ENCODE measurements around the gene FRMD1.

FRMD1 gene

DNA sequence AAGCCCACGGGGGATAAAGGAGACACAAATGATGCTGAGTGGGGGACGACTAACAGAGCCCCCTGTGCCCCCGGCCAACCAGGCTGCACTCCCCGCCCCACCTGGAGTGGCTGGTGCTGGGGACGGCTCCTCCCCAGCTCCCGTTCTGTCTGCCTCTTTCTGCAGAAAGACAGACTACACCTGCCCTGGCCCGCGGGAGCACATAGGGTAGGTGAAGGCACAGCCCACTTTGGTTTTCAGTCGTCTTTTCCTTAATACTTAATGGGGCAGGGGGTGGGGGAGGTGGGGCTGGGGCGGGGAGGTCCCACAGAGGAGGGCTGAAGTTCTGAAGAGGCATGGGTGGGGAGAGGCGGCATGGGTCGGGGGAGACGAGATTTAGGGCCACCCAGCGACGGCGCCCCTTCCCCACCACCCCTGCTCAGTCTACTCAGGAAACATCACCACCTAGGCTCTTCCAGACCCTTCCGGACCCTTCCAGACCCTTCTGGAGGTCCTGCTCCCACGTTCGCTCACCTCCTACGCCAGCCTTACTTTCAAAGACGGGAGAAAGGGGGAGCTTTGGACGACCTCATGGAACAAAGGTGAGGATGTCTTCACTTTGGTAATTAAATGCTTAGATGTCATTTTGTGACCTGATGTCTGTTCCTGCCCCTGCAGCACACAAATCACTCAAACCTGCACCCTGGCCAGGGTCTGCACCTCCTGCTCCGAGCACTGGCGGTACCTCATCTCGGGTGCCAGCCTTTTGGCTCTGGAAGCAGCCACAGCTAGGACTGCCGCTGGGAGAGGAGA lies 21.2 kb upstream of the FRMD1 start:
- H3K36me3 ChIP-seq = no peaks in the 10 kb centered on the region
- H3K4me1 ChIP-seq (ENCODE audit: control insufficient read depth in 1 of 2, insufficient read depth in 1 of 2, low read depth in 1 of 2, low read length in 1 of 2) = no peaks in the 10 kb centered on the region
- no peak overlapping the region for H3K27ac ChIP-seq
- peaks cover 56% of the 10 kb centered on the region for H3K27me3 ChIP-seq
- H3K4me3 ChIP-seq (ENCODE audit: low read depth in 1 of 2, low read length in 1 of 2) = no peak overlapping the region
- no peaks in the 10 kb centered on the region for H3K9me3 ChIP-seq
- TF ChIP-seq, protein P1, sequence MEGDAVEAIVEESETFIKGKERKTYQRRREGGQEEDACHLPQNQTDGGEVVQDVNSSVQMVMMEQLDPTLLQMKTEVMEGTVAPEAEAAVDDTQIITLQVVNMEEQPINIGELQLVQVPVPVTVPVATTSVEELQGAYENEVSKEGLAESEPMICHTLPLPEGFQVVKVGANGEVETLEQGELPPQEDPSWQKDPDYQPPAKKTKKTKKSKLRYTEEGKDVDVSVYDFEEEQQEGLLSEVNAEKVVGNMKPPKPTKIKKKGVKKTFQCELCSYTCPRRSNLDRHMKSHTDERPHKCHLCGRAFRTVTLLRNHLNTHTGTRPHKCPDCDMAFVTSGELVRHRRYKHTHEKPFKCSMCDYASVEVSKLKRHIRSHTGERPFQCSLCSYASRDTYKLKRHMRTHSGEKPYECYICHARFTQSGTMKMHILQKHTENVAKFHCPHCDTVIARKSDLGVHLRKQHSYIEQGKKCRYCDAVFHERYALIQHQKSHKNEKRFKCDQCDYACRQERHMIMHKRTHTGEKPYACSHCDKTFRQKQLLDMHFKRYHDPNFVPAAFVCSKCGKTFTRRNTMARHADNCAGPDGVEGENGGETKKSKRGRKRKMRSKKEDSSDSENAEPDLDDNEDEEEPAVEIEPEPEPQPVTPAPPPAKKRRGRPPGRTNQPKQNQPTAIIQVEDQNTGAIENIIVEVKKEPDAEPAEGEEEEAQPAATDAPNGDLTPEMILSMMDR (IDR thresholded peaks at IDR 0.05) = no peak

DNA sequence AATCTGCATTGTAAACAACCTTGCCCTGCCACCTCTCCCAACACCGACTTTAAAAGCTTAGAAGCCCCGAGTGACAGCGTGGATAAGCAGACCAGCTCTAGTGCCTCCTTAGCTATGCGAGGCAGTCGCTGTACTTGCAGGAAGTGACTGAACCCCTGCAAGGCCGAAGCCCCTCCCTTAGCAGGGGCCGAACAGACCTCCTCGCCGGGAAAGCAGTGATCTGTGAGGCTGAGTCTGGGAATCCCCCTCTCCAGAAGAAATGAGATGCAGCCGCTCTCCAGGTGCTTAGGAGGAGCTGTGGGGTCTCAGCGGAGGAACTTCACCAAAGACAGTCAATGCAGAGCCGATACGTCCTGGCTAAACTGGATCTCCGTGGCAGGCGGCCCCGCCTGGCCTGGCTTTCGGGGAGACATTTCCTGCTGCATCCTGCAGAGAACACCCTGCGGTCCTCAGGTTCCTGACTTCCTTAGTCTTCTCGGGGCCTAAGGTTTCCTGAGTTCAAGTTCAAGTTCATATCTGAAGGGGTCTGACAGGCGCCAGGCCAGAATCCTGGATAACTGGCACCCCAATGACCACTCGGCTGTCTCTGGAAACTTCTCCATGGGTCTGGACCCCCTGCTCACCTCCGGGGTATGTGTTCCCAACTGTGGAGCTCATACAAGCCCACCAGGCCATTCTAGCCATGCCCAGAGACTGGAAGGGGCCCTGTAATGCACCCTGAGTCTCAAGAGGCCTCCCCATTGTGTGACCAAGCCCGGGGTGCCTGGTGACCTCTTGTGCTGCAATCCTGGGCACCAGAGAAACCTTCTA lies 20.4 kb upstream of the FRMD1 start:
- no peaks in the 10 kb centered on the region for H3K9me3 ChIP-seq
- TF ChIP-seq, protein P1 (IDR thresholded peaks at IDR 0.05) = no peak
- H3K27me3 ChIP-seq = peaks cover 52% of the 10 kb centered on the region
- H3K27ac ChIP-seq = no peak overlapping the region
- no peaks in the 10 kb centered on the region for H3K4me1 ChIP-seq (ENCODE audit: control insufficient read depth in 1 of 2, insufficient read depth in 1 of 2, low read depth in 1 of 2, low read length in 1 of 2)
- no peaks in the 10 kb centered on the region for H3K36me3 ChIP-seq
- H3K4me3 ChIP-seq (ENCODE audit: low read depth in 1 of 2, low read length in 1 of 2) = no peak overlapping the region

DNA sequence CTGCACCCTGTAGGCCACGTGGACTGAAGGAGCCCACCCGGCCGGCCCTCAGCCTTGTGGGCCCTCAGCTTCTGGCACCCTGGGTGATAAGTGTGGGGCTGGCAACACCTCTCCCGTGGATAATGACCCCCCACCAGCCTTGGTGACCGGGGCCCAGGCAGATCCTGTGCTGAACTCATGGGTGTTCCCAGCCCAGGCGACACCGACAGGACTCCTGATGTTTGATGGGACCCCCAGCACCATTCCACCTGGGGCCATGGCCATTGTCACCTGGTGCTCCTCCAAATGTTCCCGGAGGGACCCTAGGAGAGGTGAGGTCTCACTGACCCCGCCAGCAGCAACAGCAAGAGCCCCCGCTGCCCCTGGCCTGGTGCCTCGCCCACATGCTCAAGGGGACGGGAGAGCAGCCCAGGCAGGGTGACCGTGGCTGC lies 19.4 kb upstream of the FRMD1 start:
- Histone ChIP-seq H3K4me3 (ENCODE audit: low read depth in 1 of 2, low read length in 1 of 2) (no peak overlapping the region), H3K9me3 (no peaks in the 10 kb centered on the region), H3K36me3 (no peaks in the 10 kb centered on the region), H3K27ac (no peak overlapping the region), H3K27me3 (peaks cover 45% of the 10 kb centered on the region), H3K4me1 (ENCODE audit: control insufficient read depth in 1 of 2, insufficient read depth in 1 of 2, low read depth in 1 of 2, low read length in 1 of 2) (no peaks in the 10 kb centered on the region)
- TF ChIP-seq, protein P1 (IDR thresholded peaks at IDR 0.05) = no peak

DNA sequence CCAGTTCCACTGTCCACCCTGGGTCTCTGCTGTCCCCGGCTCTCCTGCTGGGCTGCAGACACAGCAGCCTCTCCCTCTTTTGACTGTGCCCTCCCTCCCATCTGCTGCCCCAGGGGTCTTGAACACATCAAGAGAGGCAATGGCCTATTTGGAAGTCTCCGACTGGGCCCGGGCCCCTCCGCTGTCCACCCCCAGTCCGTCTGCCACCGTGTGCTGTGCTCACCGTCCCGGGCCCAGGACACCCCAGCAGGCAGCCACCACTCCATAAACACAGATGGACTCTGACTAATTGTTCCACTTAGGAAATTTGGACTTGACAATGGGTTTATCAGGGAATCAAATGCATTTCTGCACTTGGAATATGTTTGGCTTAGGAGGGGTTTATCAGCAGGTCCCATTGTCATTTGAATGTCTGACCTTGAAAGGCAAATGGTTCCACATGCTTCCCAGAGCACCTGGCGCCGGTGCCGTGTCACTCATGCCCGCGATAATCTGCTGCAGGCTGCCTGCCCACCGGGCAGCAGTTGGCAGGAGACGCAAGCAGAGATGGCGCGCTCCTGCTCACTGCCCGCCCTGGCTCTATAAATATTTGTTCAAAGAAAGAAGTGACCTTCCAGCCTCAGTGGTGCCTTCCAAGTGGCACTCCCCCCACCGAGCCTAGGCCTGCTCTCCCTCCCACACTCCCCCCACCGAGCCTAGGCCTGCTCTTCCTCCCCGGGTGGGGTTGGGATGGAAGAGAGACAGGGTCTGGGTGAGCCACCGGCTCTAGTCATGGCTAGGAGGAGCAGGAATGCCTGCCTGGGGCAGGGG lies 18.8 kb upstream of the FRMD1 start:
- Histone ChIP-seq H3K4me1 (ENCODE audit: control insufficient read depth in 1 of 2, insufficient read depth in 1 of 2, low read depth in 1 of 2, low read length in 1 of 2) (no peaks in the 10 kb centered on the region), H3K4me3 (ENCODE audit: low read depth in 1 of 2, low read length in 1 of 2) (no peak overlapping the region), H3K27ac (no peak overlapping the region), H3K36me3 (no peaks in the 10 kb centered on the region), H3K9me3 (no peaks in the 10 kb centered on the region), H3K27me3 (peaks cover 38% of the 10 kb centered on the region)
- TF ChIP-seq, protein P1 (IDR thresholded peaks at IDR 0.05) = no peak

DNA sequence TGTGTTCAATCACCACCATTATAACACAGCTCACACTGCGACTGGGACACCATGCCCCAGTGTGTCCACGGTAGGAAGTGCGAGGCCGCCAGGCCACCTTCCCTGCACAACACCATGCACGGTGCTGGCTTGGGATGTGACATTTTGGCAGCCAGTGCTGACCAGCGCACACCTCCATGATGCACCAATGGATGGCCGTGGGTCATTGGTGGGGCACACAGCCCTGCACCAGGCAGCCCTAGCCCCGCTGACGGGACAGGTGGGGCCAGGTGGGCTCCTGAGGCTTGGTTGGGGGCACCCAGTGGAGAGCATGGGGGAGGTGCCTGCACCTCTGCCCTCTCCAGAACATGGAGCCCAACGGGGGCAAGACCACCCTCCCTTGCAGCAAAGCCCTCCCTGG lies 18.2 kb upstream of the FRMD1 start:
- Histone ChIP-seq H3K4me1 (ENCODE audit: control insufficient read depth in 1 of 2, insufficient read depth in 1 of 2, low read depth in 1 of 2, low read length in 1 of 2) (no peaks in the 10 kb centered on the region), H3K4me3 (ENCODE audit: low read depth in 1 of 2, low read length in 1 of 2) (no peak overlapping the region), H3K27me3 (peaks cover 32% of the 10 kb centered on the region), H3K27ac (no peak overlapping the region), H3K9me3 (no peaks in the 10 kb centered on the region), H3K36me3 (no peaks in the 10 kb centered on the region)
- TF ChIP-seq, protein P1 (IDR thresholded peaks at IDR 0.05) = no peak

Measured in neutrophil (primary cell).